Measurements from ENCODE around the gene OSBPL9.

- no peak for TF ChIP-seq EZH2 (IDR thresholded peaks at IDR 0.05)
- TF ChIP-seq POLR2AphosphoS5 (IDR thresholded peaks at IDR 0.05; ENCODE audit: borderline replicate concordance, low read depth, low read length): no peak
Observed at GRCh38 chr1:51794260-51794659, 177.4 kb downstream of the OSBPL9 start.
